HG03103 (cell line): Measurements from ENCODE around the gene SFMBT1.
"Not testable (repeated sequence)": the region's sequence is repeated elsewhere in the genome, so short reads cannot be mapped to it uniquely, and the experiment has no call there.

Experiments used
- ATAC-seq: cut with Tn5 transposase; IDR thresholded peaks from one replicate; pipeline ENCODE4 v1.9.1; 2021; ENCODE audit warnings: low read depth; ENCODE audit not compliant: unreplicated experiment

SFMBT1 gene

DNA sequence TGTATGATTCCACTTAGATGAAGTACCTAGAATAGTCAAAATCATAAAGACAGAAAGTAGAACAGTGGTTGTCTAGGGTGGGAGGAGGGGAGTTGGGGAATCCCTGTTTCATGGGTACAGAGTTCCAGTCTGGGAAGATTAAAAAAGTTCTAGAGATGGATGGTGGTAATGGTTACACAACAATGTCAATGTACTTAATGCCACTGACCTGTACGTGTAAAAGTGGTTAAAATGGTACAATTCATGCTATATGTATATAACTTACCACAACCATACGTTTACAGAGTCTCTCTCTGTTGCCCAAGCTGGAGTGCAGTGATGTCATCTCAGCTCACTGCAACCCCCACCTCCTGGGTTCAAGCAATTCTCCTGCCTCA lies 6.5 kb downstream of the SFMBT1 start:
- no peak for ATAC-seq

DNA sequence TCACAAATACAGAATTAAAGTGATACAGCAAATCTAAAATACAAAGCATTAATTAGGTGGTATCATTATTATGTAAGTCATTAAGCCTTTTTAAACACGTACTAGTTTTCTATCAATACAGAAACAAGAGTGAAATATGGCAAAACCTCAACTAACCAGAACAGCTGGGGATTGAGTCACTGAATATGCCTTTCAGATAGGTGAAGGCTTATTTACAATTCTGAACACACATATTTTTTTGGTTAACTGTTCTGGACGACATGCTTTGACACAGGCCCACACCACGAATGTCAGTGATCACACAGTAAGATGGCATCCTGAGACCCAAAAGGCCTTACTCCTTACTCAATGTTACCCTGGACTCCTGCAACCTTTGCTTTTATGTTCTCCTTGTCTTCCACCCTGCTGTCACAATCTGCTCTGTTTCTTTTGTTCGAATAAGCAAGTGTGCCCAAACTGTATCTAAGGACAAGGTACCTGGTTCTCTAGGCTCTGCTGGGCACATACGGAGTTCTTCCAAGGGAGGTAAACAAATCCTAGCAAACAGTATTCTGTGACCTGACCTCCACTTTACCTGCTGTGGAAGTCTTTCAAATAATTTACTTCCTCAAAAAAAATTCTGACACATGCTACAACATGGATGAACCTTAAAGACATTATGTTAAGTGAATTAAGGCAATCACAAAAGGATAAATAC lies 7.0 kb downstream of the SFMBT1 start:
- no peak for ATAC-seq

DNA sequence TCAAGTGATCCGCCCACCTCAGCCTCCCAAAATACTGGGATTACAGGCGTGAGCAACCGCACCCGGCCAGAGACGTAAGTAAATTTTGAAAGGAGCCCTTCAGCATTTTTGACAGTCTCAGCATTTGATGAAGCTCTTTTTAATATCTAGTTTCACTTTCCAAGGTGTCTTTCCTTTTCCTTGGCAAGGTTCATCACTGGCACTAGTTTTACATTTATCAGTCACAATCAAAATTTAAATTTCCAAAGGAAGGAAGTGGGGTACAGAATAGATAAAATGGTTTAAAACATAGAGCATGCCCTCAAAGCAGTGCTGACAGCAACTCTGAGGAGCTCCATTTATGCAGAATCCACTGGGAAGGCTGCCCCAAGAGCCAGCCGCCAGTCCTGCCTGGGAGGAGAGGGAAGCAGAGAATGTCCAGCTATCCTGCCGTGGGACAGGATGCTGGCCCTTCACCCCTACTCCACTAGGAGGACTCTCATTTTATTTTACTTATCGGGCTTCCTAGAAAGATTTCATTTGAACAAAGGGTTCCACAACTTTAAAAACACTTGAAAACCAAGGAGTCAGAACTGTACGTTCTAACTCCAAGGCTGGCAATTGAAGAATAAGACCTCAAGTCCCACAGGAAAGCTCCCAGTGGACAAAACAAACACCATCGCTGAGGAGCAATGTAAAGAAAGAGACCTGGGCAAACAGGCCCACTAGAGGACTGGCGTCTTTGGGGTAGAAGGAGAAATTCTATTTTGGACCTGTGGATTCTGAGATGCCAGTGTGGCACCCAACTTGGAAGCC lies 9.9 kb downstream of the SFMBT1 start:
- no peak for ATAC-seq

DNA sequence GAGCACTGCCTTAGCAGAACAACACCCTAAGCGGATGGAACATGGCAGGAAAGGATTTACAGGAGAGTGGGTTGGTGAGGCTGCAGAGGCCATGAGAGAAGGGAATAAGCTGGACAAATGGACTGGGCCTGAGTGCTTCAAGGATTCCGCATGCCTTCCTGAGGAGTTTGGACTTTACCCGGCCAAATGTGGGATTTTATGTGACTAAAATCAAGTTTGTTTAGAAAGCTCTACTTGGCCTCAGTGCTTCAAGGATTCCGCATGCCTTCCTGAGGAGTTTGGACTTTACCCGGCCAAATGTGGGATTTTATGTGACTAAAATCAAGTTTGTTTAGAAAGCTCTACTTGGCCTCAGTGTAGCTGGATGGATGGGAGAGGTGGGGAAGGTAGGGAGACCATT lies 10.9 kb downstream of the SFMBT1 start:
- not testable (repeated sequence) for ATAC-seq

DNA sequence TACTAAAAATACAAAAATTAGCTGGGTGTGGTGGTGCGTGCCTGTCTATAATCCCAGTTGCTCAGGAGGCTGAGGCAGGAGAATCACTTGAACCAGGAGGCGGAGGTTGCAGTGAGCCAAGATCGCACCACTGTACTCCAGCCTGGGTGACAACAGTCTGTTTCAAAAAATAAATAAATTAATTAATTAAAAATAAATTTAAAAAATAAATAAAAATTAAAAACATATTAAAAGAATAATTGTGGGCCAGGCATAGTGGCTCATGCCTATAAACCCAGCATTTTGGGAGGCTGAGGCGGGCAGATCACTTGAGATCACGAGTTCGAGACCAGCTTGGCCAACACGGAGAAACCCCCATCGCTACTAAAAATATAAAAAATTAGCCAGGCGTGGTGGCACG lies 11.5 kb downstream of the SFMBT1 start:
- not testable (repeated sequence) for ATAC-seq

DNA sequence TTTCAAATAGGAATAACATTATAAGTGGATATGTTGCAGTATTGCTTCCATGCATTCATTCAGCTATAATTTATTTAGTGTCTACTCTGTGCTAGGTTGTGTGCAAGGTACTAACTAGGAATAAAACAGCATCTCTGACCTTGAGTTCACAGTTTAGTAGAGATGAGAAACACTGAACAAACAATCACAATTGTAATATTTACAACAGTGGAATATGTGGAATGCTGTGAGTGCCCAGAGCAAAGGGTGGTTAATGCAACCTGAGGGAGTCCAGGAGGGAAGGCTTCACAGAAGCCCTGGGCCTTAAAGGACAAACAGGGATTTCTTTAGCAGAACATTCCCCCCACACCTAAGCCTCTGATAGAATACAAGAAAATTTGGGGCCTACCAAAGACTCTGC lies 13.3 kb downstream of the SFMBT1 start:
- no peak for ATAC-seq

DNA sequence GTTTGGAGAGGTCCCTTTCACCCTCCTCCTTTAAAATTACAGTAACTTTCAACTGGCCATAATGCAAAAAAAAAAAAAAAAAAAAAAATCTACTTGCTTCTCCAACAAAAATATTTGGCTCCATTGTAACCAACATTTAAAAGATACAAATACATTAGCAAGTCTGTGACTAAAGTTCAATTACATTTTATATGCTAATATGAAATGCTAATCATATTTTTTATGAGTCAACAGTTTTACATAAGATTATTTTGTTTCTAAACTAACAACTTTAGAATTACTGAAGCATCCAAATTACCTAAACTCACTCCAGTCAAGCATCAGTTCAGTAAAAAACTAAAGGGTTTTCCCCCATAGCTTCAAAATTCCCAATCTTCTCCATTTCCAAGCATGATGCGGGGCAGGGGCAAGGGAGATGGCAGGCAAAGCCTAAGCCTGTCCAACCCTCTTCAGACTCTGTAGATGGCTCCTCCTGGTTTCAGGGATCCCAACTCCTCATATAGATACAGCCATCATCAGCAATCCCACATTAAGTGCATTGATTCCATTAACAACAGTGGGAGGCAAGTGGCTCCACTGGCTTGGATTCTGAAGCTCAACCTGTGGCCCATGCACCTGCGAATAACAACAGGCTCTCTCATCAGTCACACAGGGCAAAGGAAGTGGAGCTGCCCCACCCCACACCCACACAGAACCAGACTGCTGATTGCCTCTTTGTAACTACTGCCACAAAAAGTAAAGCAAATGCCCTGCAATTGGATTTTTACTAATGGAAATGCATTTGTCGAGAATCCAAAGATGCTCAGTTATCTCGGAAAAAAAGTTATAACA lies 15.0 kb downstream of the SFMBT1 start:
- no peak for ATAC-seq

DNA sequence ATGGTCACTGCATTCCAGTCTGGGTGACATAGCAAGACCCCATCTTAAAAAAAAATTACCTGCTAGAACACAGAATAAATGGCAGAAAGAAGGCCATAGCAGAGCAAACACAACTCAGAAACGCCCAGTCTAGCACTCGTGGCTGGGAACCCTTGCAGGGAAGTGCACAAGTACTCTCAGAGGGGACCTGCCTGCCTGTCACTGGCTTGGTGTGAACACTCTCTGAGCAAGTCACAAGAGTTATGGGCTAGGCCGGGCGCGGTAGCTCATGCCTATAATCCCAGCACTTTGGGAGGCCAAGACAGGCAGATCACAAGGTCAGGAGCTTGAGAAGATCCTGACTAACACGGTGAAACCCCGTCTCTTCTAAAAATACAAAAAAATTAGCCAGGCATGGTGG lies 17.2 kb downstream of the SFMBT1 start:
- no peak for ATAC-seq

DNA sequence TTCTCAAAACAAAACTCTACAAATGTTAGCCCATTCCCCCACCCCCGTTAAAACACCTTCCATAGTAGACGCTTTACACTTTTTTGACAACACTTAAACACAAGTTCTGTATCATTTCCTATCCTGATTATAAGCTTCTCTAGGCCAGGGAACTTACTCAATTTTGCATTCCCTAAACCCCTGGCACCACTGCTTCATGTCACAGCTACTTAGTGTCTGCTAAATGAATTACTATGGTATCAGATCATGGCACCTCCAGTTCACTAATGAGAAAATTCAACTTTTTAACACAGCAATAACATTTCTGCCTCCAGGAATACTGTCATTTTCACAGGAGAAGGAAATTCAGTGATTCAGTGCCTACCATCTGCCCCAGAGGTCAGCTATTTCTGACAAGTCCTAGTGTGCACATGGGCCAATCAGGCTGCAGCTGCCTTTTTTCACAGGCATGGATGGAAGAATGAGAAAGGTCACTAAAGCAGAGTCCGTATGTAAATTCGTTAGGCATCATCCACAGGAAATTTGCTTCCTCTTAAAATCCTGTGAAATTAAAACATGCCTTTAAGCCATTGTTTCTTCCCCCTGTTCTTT lies 18.5 kb downstream of the SFMBT1 start:
- ATAC-seq = no peak

DNA sequence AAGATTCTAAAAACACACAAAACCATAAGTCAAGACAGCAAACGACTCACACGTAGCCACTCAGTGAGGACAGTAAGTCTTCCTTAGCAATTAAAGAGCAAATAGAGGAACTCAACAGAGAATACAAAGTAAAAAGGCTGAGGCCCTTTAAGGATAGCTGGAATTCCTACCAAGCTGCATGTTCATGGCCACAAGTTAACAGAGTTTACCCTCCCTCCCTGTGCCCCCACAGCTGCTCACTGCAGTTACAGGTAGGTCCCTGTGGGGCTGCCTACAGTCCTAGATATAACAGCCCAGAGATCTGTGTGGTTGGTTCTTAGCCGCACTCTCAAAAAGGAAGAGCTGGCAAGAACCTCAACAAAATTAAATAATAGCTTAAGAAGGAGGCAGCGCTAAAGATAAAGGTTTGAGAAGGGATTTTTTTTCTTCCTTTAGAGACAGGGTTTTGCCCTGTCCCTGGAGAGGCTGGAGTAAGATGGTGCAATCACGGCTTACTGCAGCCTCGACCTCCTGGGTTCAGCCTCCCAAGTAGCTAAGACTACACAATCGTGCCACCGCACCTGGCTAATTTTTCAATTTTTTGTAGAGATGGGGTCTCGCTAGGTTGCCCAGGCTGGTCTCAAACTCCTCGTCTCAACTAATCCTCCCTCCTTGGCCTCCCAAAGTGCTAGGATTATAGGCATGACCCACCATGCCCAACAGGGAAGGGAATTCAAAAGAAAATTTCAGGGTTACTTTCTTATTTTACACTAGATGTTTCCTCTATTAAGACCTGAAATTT lies 19.3 kb downstream of the SFMBT1 start:
- no peak for ATAC-seq

DNA sequence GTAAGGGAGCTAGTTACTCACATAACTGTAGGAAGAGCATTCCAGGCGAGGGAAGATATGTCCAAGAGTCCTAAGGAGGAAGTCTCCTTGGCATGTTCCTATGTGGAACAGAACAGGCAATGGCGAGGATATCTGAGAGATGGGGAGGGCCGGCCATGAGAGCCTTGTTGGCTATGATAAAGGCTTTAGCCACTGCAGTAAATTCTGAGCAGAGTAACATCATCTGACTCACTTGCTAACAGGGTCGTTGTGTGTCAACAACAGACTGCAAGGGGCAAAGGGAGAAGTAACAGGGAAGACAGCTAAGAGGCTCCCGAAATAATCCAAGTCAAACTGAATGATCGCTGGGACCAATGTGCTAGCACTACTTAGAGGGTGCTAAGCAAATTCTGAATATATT lies 21.6 kb downstream of the SFMBT1 start:
- no peak for ATAC-seq

DNA sequence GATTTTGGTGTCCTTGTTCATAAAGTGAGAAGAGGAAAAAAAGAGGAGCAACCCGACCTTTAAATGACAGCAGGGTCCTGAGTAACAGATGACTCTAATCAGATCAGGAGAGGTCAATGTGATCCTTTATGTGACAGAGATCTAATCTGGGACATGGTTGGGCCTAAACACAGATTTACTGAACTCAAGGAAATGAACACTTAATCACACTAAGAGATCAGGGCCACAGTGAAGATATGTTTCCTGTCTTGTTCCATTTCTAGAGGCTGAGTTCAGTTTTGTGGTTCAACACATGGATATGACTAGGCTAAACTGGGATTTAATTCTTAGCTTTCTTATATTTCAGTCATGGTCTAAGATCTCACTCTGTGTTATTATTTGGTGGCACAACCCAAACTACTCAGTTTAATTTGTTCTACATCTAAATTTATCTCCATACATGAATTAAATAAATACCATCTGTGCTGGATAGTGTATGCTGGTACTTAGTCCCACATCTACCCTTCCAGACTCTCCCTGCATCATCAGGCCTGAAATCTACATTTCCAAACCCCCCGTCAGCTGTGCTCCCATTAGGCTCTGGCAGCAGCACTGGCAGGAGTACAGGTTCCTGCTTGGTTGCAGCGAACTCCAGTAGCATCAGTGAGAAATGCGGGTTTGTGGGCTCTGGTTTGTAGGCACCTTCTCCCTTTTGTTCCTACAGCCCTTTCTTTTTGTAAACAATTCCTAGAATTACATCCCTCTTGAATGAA lies 22.6 kb downstream of the SFMBT1 start:
- no peak for ATAC-seq

DNA sequence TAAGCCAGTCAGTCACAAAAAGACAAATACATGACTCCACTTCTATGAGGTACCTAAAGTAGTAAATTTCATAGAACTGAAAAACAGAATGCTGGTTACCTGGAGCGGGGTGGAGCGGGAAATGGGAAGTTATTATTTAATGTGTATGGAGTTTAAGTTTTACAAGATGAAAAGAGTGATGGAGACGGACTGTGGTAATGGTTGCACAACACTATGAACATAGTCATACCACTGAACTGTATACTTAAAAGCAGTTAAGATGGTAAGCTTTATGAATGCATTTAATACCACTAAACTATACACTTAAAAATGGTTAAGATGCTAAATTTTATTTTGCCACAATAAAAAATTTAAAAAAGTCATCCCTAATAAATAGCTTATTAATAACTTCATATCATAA lies 23.2 kb downstream of the SFMBT1 start:
- ATAC-seq = no peak

DNA sequence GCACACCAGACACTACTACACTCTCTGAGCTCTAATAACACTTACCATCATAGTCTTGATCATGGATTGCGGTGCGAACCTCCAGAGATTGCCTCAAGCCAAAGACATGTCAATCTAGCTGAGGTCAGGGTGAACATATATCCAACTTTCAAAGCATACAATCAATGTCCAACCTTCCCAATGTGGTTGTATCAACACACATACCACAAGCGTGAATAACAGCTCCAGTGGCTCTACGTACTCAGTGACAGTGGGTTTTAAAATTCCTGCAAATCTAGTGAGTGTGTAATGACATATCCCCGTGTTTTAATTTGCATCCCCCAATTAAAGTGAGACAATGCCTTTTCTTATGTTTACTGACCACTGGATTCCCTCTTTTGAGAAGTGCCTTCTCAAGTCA lies 29.6 kb downstream of the SFMBT1 start:
- no peak for ATAC-seq

DNA sequence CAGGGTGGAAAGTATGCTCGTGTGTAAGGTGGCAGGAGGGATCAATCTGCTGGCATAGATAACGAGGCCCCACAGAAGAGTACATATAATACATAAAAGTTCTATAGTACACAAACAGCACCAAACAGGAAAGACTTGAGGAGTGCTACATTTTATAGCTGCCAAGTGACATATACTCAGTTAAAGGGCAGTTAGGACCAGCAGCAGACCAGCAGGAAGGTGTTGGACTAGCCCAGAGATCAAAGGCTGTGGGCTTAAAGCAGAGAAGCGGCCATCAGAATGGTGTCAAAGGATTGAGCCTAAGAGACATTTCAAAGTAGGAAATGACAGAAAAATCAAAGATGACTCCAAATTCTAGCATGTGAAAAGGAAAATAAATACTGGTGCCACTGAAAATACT lies 34.5 kb downstream of the SFMBT1 start:
- ATAC-seq = no peak

DNA sequence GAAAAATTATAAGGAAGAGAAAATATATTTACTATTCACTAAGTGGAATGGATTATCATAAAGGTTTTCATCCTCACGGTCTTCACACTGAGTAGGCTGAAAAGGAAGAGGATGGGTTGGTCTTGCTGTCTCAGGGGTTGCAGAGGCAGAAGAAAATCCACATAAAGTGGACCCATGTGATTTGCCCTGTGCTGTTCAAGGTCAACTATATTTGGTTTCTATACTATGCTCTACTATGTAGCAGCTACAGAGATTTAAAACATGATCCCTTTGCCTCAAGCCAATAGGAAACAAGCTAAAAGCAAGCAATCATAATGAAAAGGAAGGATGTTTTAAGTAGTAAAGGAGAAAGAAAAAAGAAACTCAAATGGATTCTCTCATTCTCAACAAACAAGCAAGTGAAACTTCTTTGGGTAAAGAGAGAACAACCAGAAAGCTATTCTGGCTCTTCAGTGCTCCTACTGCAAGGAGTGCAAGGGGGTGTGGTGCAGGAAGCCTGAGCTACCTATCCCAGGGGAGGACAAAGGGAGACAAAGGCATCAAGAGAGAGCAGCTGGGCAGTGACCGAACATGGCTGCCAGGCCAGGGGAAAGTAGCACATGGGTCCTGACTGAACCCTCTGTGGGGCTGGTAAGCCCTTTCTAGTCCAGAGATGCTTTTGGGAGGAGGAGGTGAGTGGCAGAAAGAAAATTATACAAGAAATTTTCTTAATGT lies 35.9 kb downstream of the SFMBT1 start:
- ATAC-seq = no peak

DNA sequence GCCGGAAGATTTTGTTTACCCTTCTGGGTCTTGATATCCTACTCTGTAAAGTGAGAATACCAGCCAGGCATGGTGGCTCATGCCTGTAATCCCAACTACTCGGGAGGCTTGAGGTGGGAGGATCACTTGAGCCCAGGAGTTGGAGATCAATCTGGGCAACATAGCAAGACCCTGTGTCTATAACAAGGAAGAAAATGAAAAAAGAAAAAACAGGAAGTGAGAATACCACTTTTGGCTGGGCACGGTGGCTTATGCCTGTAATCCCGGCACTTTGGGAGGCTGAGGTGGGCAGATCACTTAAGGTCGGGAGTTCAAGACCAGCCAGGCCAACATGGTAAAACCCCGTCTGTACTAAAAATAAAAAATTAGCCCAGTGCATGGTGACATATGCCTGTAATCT lies 36.9 kb downstream of the SFMBT1 start:
- ATAC-seq = no peak

DNA sequence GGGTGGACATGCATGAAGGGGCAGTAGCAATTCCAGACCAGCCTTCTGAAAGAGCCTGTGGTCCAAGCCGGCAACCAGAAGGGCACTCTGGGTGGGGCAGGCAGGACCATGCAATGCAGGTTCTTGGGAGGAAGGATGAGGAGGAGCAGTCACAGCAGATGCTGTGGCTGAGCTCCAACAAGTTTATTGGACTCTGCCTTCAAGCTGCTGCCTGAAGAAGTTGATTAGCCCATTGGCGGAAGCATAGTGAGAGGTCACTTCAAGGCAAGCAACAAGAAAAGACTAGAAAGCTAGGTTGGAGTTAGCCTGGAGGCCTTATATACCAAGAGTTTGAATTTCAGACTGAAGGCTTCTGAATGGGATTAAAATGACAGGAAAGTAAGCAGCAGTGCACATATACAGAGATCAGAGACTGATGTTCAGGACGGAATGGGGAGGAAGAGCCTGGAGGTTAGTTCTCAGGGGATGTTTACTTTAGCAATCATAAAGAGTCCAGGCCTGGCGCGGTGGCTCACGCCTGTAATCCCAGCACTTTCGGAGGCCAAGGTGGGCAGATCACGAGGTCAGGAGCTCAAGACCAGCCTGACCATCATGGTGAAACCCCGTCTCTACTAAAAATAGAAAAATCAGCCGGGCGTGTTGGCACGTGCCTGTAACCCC lies 39.9 kb downstream of the SFMBT1 start:
- ATAC-seq = no peak
